ENCODE results near the gene STARD10. TPM values are rescaled to one million over a fixed set of nuclear protein-coding genes. Genes with fewer than 3 reads are reported as not detected.

The STARD10 gene
- total and polyA plus RNA-seq, 2 donors (not counting 3 experiments of a cell fraction or from before 2014, with no cell fraction given), result 16.1 to 22.5 TPM

- DNase-seq (ENCODE audit: low read depth, low spot score), result no peak
- dilution Hi-C loops (cut with MboI; ENCODE audit: extremely low pct_ligation_motif_present, low sequenced_read_pairs), result no loop called here
- intact Hi-C loops (cut with micrococcal nuclease), result no loop called here
- no TSS peak for BruUV-seq (replicated peaks)
- Histone ChIP-seq H3K36me3 (ENCODE audit: control insufficient read depth in 2 of 2, extremely low read depth in 1 of 2, insufficient read depth in 2 of 2, low read length in 2 of 2) (no peaks in the 10 kb centered on the region), H3K9me1 (replicated peaks; ENCODE audit: control insufficient read depth, extremely low read depth, insufficient read depth, low read length) (no peaks in the 10 kb centered on the region), H3K9ac (replicated peaks; ENCODE audit: extremely low read depth, insufficient read depth, low read length) (no peak overlapping the region), H3K27ac (ENCODE audit: insufficient read depth, low read depth, low read length) (no peak overlapping the region), H3K4me3 (replicated peaks in 1 of 3; ENCODE audit: insufficient read depth in 1 of 3, low read depth in 1 of 3, low read length in 3 of 3) (no peak overlapping the region), H2AFZ (ENCODE audit: low read depth, low read length) (no peak overlapping the region), H3K27me3 (ENCODE audit: control insufficient read depth in 2 of 2, insufficient read depth in 2 of 2, low read length in 2 of 2) (no peaks in the 10 kb centered on the region), H3K9me3 (replicated peaks; ENCODE audit: control insufficient read depth, insufficient read depth, low read length) (no peaks in the 10 kb centered on the region), H3K4me1 (ENCODE audit: control insufficient read depth, extremely low read depth, insufficient read depth, low read length) (no peaks in the 10 kb centered on the region), H3K79me2 (ENCODE audit: control insufficient read depth, insufficient read depth, low read length) (peaks cover 2% of the 10 kb centered on the region), H4K20me1 (replicated peaks; ENCODE audit: control insufficient read depth, extremely low read depth, insufficient read depth, low read length) (no peaks in the 10 kb centered on the region), H3K4me2 (ENCODE audit: insufficient read depth, low read length) (no peak overlapping the region)
- POLR2A ChIA-PET, result no interaction called here
- no peak for FAIRE-seq
- CTCF ChIA-PET, result no interaction called here
- TF ChIP-seq EZH2 (IDR thresholded peaks at IDR 0.05; ENCODE audit: borderline replicate concordance, low read depth, low read length, severe bottlenecking) (no peak), MYC (IDR thresholded peaks at IDR 0.05; ENCODE audit: low read depth, low read length) (no peak), CTCF (IDR thresholded peaks at IDR 0.05; ENCODE audit: extremely low read depth in 1 of 2, insufficient read depth in 1 of 2, low read depth in 1 of 2, low read length in 2 of 2) (no peak), JUN (IDR thresholded peaks at IDR 0.05; ENCODE audit: borderline replicate concordance, insufficient read depth, insufficient read length, low read depth) (no peak), FOS (IDR thresholded peaks at IDR 0.05; ENCODE audit: borderline replicate concordance, insufficient read depth, low read length) (no peak), POLR2AphosphoS5 (IDR thresholded peaks at IDR 0.05; ENCODE audit: insufficient read depth, low read depth, low read length) (no peak), POLR2A (IDR thresholded peaks at IDR 0.05; ENCODE audit: low read depth, low read length) (no peak), GATA2 (IDR thresholded peaks at IDR 0.05; ENCODE audit: insufficient read depth, insufficient read length, low read depth, low read length) (no peak), MAX (IDR thresholded peaks at IDR 0.05; ENCODE audit: insufficient read depth, insufficient read length) (no peak)
Measured at GRCh38 chr11:72743321-72744221, 50.3 kb downstream of the STARD10 start.
